H9 (cell line): ENCODE results near the gene RNF111. TPM values are rescaled to one million over a fixed set of nuclear protein-coding genes. Genes with fewer than 3 reads are reported as not detected.

Source experiments
- DNase-seq: peaks from one replicate; pipeline ENCODE4 v3.0.0-alpha.2; 2017
- H2AFZ ChIP-seq: one replicate; pipeline ENCODE4 v1.6.1; 2013; ENCODE audit warnings: mild to moderate bottlenecking, low read length, control low read depth, moderate library complexity
- H2AK5ac ChIP-seq: 2 replicates; pipeline ENCODE4 v1.6.1; 2013; ENCODE audit warnings: low read length, control low read depth, mixed read lengths; ENCODE audit not compliant: insufficient read length
- H2BK120ac ChIP-seq: one replicate; pipeline ENCODE4 v1.6.1; 2013; ENCODE audit warnings: low read depth, mild to moderate bottlenecking, low read length, control low read depth, inconsistent platforms; ENCODE audit not compliant: poor library complexity, severe bottlenecking
- H2BK12ac ChIP-seq: 2 replicates; pipeline ENCODE4 v1.6.1; 2013; ENCODE audit warnings: low read length, control low read depth, mixed read lengths, low read depth; ENCODE audit not compliant: insufficient read length
- H2BK15ac ChIP-seq: 2 replicates; pipeline ENCODE4 v1.6.1; 2013; ENCODE audit warnings: low read depth, low read length, control low read depth
- H2BK20ac ChIP-seq: one replicate; pipeline ENCODE4 v1.6.1; 2013; ENCODE audit warnings: low read depth, mild to moderate bottlenecking, low read length, control low read depth, inconsistent platforms; ENCODE audit not compliant: poor library complexity, severe bottlenecking
- H2BK5ac ChIP-seq: 2 replicates; pipeline ENCODE4 v1.6.1; 2013; ENCODE audit warnings: low read length, control low read depth, mixed read lengths; ENCODE audit not compliant: insufficient read length
- H3K14ac ChIP-seq: 2 replicates; pipeline ENCODE4 v1.6.1; 2013; ENCODE audit warnings: low read length, control low read depth; ENCODE audit not compliant: insufficient read depth
- H3K18ac ChIP-seq: 2 replicates; pipeline ENCODE4 v1.6.1; 2013; ENCODE audit warnings: low read depth, mild to moderate bottlenecking, mixed read lengths, low read length, control low read depth; ENCODE audit not compliant: insufficient read length
- H3K23ac ChIP-seq: 2 replicates; pipeline ENCODE4 v1.6.1; 2013; ENCODE audit warnings: low read length, control low read depth, mixed read lengths, low read depth; ENCODE audit not compliant: insufficient read length
- H3K23me2 ChIP-seq: 2 replicates; pipeline ENCODE4 v1.6.1; 2013; ENCODE audit warnings: low read depth, mild to moderate bottlenecking, mixed read lengths, low read length, control low read depth; ENCODE audit not compliant: insufficient read length, poor library complexity, severe bottlenecking
- H3K27ac ChIP-seq: 2 replicates; pipeline ENCODE4 v1.5.1; 2013; ENCODE audit warnings: low read length, control low read depth, mixed read lengths, low read depth; ENCODE audit not compliant: insufficient read length
- H3K27me3 ChIP-seq: 2 replicates; pipeline ENCODE4 v1.6.1; 2013; ENCODE audit warnings: low read length, control low read depth, inconsistent platforms; ENCODE audit not compliant: insufficient read depth
- H3K4ac ChIP-seq: 2 replicates; pipeline ENCODE4 v1.6.1; 2013; ENCODE audit warnings: low read depth, mild to moderate bottlenecking, control low read depth, inconsistent platforms, low read length, moderate library complexity
- H3K4me1 ChIP-seq: 2 replicates; pipeline ENCODE4 v1.6.1; 2013; ENCODE audit warnings: low read length, control low read depth, inconsistent platforms; ENCODE audit not compliant: insufficient read depth
- H3K4me2 ChIP-seq: 2 replicates; pipeline ENCODE4 v1.6.1; 2013; ENCODE audit warnings: low read length, control low read depth, mixed read lengths; ENCODE audit not compliant: insufficient read length, insufficient read depth
- H3K56ac ChIP-seq: 2 replicates; pipeline ENCODE4 v1.6.1; 2013; ENCODE audit warnings: low read depth, mild to moderate bottlenecking, mixed read lengths, low read length, control low read depth; ENCODE audit not compliant: insufficient read length
- H3K79me1 ChIP-seq: 2 replicates; pipeline ENCODE4 v1.6.1; 2013; ENCODE audit warnings: low read depth, mild to moderate bottlenecking, moderate library complexity, low read length, control low read depth, inconsistent platforms; ENCODE audit not compliant: insufficient read depth, poor library complexity, severe bottlenecking
- H3K79me2 ChIP-seq: 2 replicates; pipeline ENCODE4 v1.6.1; 2013; ENCODE audit warnings: low read length, control low read depth, inconsistent platforms; ENCODE audit not compliant: insufficient read depth
- H3K9ac ChIP-seq: 2 replicates; pipeline ENCODE4 v1.6.1; 2013; ENCODE audit warnings: low read length, control low read depth, mixed read lengths; ENCODE audit not compliant: insufficient read length; ENCODE audit errors: extremely low read depth
- H3K9me3 ChIP-seq: one replicate; pipeline ENCODE4 v1.6.1; 2013; ENCODE audit warnings: low read depth, low read length, inconsistent platforms; ENCODE audit not compliant: control insufficient read depth
- H3T11ph ChIP-seq: one replicate; pipeline ENCODE4 v1.6.1; 2013; ENCODE audit warnings: mild to moderate bottlenecking, low read length, control low read depth, inconsistent platforms
- H4K20me1 ChIP-seq: one replicate; pipeline ENCODE4 v1.6.1; 2013; ENCODE audit not compliant: control insufficient read depth, insufficient read length, insufficient read depth
- H4K5ac ChIP-seq: 2 replicates; pipeline ENCODE4 v1.6.1; 2013; ENCODE audit warnings: low read depth, mild to moderate bottlenecking, mixed read lengths, low read length, control low read depth; ENCODE audit not compliant: insufficient read length
- H4K8ac ChIP-seq: replicated peaks from 2 replicates; pipeline ENCODE4 v1.6.1; 2013; ENCODE audit warnings: low read length, control low read depth, mixed read lengths, low read depth; ENCODE audit not compliant: insufficient read length
- H4K91ac ChIP-seq: 2 replicates; pipeline ENCODE4 v1.6.1; 2013; ENCODE audit warnings: low read depth, mild to moderate bottlenecking, moderate library complexity, mixed read lengths, low read length, control low read depth; ENCODE audit not compliant: insufficient read length
- H3K27ac Mint-ChIP-seq, 3 experiments: 2 replicates in 2 of 3; 3 replicates in 1 of 3; pipeline ENCODE4 v1.8.0; 2020 to 2021; ENCODE audit warnings: mixed read lengths in 3 of 3, mild to moderate bottlenecking in 1 of 3, moderate library complexity in 1 of 3
- H3K27me3 Mint-ChIP-seq: 2 replicates; pipeline ENCODE4 v1.8.0; 2021; ENCODE audit warnings: low read depth, mild to moderate bottlenecking, moderate library complexity, mixed read lengths
- H3K36me3 Mint-ChIP-seq, 3 experiments: 2 replicates in 2 of 3; 3 replicates in 1 of 3; pipeline ENCODE4 v1.8.0; 2020 to 2021; ENCODE audit warnings: low read depth in 3 of 3, mixed read lengths in 3 of 3; ENCODE audit not compliant: insufficient read depth in 1 of 3
- H3K4me1 Mint-ChIP-seq, 2 experiments: 2 replicates each; pipeline ENCODE4 v1.8.0; 2020; ENCODE audit warnings: mixed read lengths in 2 of 2
- H3K4me3 Mint-ChIP-seq, 2 experiments: 2 replicates in 1 of 2; 3 replicates in 1 of 2; pipeline ENCODE4 v1.8.0; 2020 to 2021; ENCODE audit warnings: mild to moderate bottlenecking in 2 of 2, mixed read lengths in 2 of 2, moderate library complexity in 1 of 2
- H3K9me3 Mint-ChIP-seq, 2 experiments: 2 replicates in 1 of 2; 3 replicates in 1 of 2; pipeline ENCODE4 v1.8.0; 2020; ENCODE audit warnings: mild to moderate bottlenecking in 2 of 2, mixed read lengths in 2 of 2, moderate library complexity in 1 of 2
- CTCF ChIP-seq: fragments of 200-600 bp; sonication (generic); conservative IDR thresholded peaks from 3 replicates; pipeline ENCODE4 v1.8.0; 2021; ENCODE audit warnings: antibody characterized with exemption, mild to moderate bottlenecking
- WGBS: extraction: QIAGEN DNeasy Blood & Tissue Kit; methylation state at CpG from one replicate; pipeline ENCODE4 v1.1.7; 2013; ENCODE audit warnings: missing lambda C conversion rate, low lambda C conversion rate, mixed read lengths; ENCODE audit not compliant: insufficient read length; ENCODE audit errors: extremely low coverage; 5-methylcytosine and 5-hydroxymethylcytosine counted together
- total RNA-seq: library from RNA; stranded (reverse); gene quantifications from 2 replicates; pipeline ENCODE4 v1.2.1, GENCODE V29; 2021

The RNF111 gene
- total RNA-seq, 1 experiment from 2014 or later, result 28.0 TPM

GRCh38 chr15:59143281-59143680 lies 155.8 kb downstream of the RNF111 start:
- Mint-ChIP-seq H3K4me1 (peaks cover 12 to 19% of the 10 kb centered on the region in 2 experiments), H3K27ac (peak overlapping the region in 2 of 3 experiments; percentile 40 to 66; a peak in 2 of 7 replicates), H3K4me3 (no peak overlapping the region), H3K27me3 (no peaks in the 10 kb centered on the region), H3K9me3 (no peaks in the 10 kb centered on the region), H3K36me3 (peaks cover 24 to 78% (median 49%) of the 10 kb centered on the region in 3 experiments; a peak in 6 of 7 replicates)
- Histone ChIP-seq H3K4me1 (peaks cover 4% of the 10 kb centered on the region; the same call in 1 of the 2 replicates), H3K9ac (no peak overlapping the region), H3K14ac (no peak overlapping the region), H3K9me3 (no peaks in the 10 kb centered on the region), H2BK5ac (no peak overlapping the region), H4K8ac (no peak overlapping the region), H3K27ac (no peak overlapping the region), H2AFZ (no peak overlapping the region), H3K4me2 (no peak overlapping the region), H3K23ac (no peak overlapping the region), H3K56ac (no peak overlapping the region), H3K4ac (no peak overlapping the region), H4K91ac (no peak overlapping the region), H3K79me2 (no peaks in the 10 kb centered on the region), H2AK5ac (no peak overlapping the region), H3K18ac (no peak overlapping the region), H3K23me2 (no peaks in the 10 kb centered on the region), H3K27me3 (no peaks in the 10 kb centered on the region), H4K20me1 (no peaks in the 10 kb centered on the region), H3K79me1 (no peaks in the 10 kb centered on the region), H2BK15ac (no peak overlapping the region), H3T11ph (no peak overlapping the region), H4K5ac (no peak overlapping the region), H2BK120ac (no peak overlapping the region), H2BK20ac (no peak overlapping the region), H2BK12ac (no peak overlapping the region)
- TF ChIP-seq CTCF, result no peak
- DNase-seq, result no peak
- no CpG with 5 or more reads among the region's 5 CpGs for WGBS
